K562 (cell line): ENCODE data around the gene JAK3. TPM values are rescaled to one million over a fixed set of nuclear protein-coding genes. Genes with fewer than 3 reads are reported as not detected.
A peak's percentile ranks its signal among the peaks of the same experiment; 100 is the strongest.

Experiments used
- ARID2 ChIP-seq: fragments of 450-650 bp; IDR thresholded peaks from 2 replicates; pipeline ENCODE4 v1.6.1; 2017; ENCODE audit warnings: antibody characterized with exemption, mild to moderate bottlenecking
- BHLHE40 ChIP-seq: IDR thresholded peaks from 2 replicates; pipeline ENCODE4 v1.6.1; 2011; ENCODE audit warnings: low read length, improper control_type of control experiment
- CBX3 ChIP-seq, 2 experiments: IDR thresholded peaks; 1 replicate in 1 of 2; 2 replicates in 1 of 2; pipeline ENCODE4 v1.6.1; 2012; ENCODE audit warnings: inconsistent platforms in 2 of 2, low read length in 2 of 2, borderline replicate concordance in 1 of 2, control low read depth in 1 of 2
- HDAC2 ChIP-seq: fragments of 450-650 bp; IDR thresholded peaks from 2 replicates; pipeline ENCODE4 v1.6.1; 2016; ENCODE audit warnings: mild to moderate bottlenecking
- HNRNPL ChIP-seq: fragments of 200-400 bp; formaldehyde crosslinking; IDR thresholded peaks from 2 replicates; pipeline ENCODE4 v1.6.1; 2017; ENCODE audit warnings: low read depth, mild to moderate bottlenecking, low read length
- KAT2B ChIP-seq: IDR thresholded peaks from one replicate; pipeline ENCODE4 v1.6.1; 2012; ENCODE audit warnings: low read depth, mild to moderate bottlenecking, control low read depth, inconsistent platforms, low read length, moderate library complexity
- LCOR ChIP-seq: sonication (generic); formaldehyde crosslinking; IDR thresholded peaks from 2 replicates; pipeline ENCODE4 v1.8.0; 2022; ENCODE audit warnings: mild to moderate bottlenecking, missing genetic modification reagents
- MED1 ChIP-seq: sonication (generic); formaldehyde crosslinking; IDR thresholded peaks from 2 replicates; pipeline ENCODE4 v1.8.1; 2023; ENCODE audit warnings: missing genetic modification reagents, borderline replicate concordance
- MEF2D ChIP-seq: conservative IDR thresholded peaks from 2 replicates; pipeline ENCODE4 v1.6.1; 2016; ENCODE audit warnings: low read depth, missing genetic modification characterization, missing compliant biosample characterization
- NBN ChIP-seq: fragments of 450-650 bp; IDR thresholded peaks from 2 replicates; pipeline ENCODE4 v1.6.1; 2016; ENCODE audit warnings: low read depth, mild to moderate bottlenecking
- PHF20 ChIP-seq: fragments of 450-650 bp; IDR thresholded peaks from 2 replicates; pipeline ENCODE4 v1.6.1; 2018; ENCODE audit not compliant: partially characterized antibody
- RAD21 ChIP-seq, 2 experiments: fragments of 250-450 bp in 1 of 2; fragments of 450-650 bp in 1 of 2; sonication (Bioruptor Pico) in 1 of 2; formaldehyde crosslinking in 1 of 2; IDR thresholded peaks in 1 of 2; conservative IDR thresholded peaks in 1 of 2; 2 replicates each; pipeline versions ENCODE4 v1.4.0 to v1.8.0; 2020 to 2022; ENCODE audit warnings: mild to moderate bottlenecking in 2 of 2, moderate library complexity in 1 of 2
- SRSF3 ChIP-seq: fragments of 200-400 bp; formaldehyde crosslinking; IDR thresholded peaks from 2 replicates; pipeline ENCODE4 v1.6.1; 2016; ENCODE audit warnings: mild to moderate bottlenecking, low read length, moderate library complexity; ENCODE audit not compliant: insufficient read depth
- ZNF24 ChIP-seq: fragments of 450-650 bp; IDR thresholded peaks from 2 replicates; pipeline ENCODE4 v1.6.1; 2016
- ZNF263 ChIP-seq: sonication (generic); formaldehyde crosslinking; IDR thresholded peaks from 2 replicates; pipeline ENCODE4 v1.8.0; 2022; ENCODE audit warnings: mild to moderate bottlenecking, missing genetic modification reagents, borderline replicate concordance
- ZNF347 ChIP-seq: fragments of 450-650 bp; formaldehyde crosslinking; IDR thresholded peaks from 2 replicates; pipeline ENCODE4 v1.4.0; 2020; ENCODE audit warnings: low read depth, mild to moderate bottlenecking, moderate library complexity
- ZNF354B ChIP-seq: fragments of 250-450 bp; sonication (Bioruptor Pico); IDR thresholded peaks from 2 replicates; pipeline ENCODE4 v1.4.0; 2020
- ZSCAN29 ChIP-seq: fragments of 450-650 bp; IDR thresholded peaks from 2 replicates; pipeline ENCODE4 v1.6.1; 2017
- polyA plus RNA-seq, 8 experiments: library from polyadenylated mRNA; depleted of rRNA in 4 of 8; stranded (reverse) in 5 of 8; unstranded in 3 of 8; fragments of >200 nt; fragmentation: Nextera tagmentation in 2 of 8; fragmentation: Illumina TruSeq in 1 of 8; extraction: Ambion mirVana in 2 of 8; extraction: Trizol in 1 of 8; gene quantifications; 2 replicates each; pipeline versions ENCODE4 v1.2.1 to v1.2.3, GENCODE V29; 2011 to 2014; ENCODE audit warnings: inconsistent platforms in 1 of 8, missing spikeins in 1 of 8
- total RNA-seq, 7 experiments: library from RNA; depleted of rRNA in 6 of 7; stranded (reverse); fragments of >200 nt in 6 of 7; fragmentation: Illumina TruSeq in 2 of 7; extraction: Trizol in 2 of 7; gene quantifications; 2 replicates each; pipeline versions ENCODE4 v1.2.1 to v1.2.3, GENCODE V29; 2011 to 2021; ENCODE audit warnings: low replicate concordance in 1 of 7
- TF ChIP-seq, protein P1 (sequence below), 2 experiments: fragments of 250-450 bp in 1 of 2; fragments of 450-650 bp in 1 of 2; sonication (Bioruptor Pico) in 1 of 2; IDR thresholded peaks; 2 replicates each; pipeline versions ENCODE4 v1.6.1 to v1.8.0; 2016 to 2021; ENCODE audit warnings: mild to moderate bottlenecking in 2 of 2, moderate library complexity in 2 of 2, missing compliant biosample characterization in 1 of 2, missing genetic modification characterization in 1 of 2
- TF ChIP-seq, protein P2 (sequence below): fragments of 250-450 bp; sonication (Bioruptor Pico); IDR thresholded peaks from 2 replicates; pipeline ENCODE4 v1.5.0; 2021
- TF ChIP-seq, protein P3 (sequence below): sonication (generic); IDR thresholded peaks from 2 replicates; pipeline ENCODE4 v1.6.1; 2016
- TF ChIP-seq, protein P4 (sequence below): fragments of 450-650 bp; formaldehyde crosslinking; IDR thresholded peaks from 2 replicates; pipeline ENCODE4 v1.4.0; 2020; ENCODE audit warnings: mild to moderate bottlenecking, moderate library complexity
- TF ChIP-seq, protein P5 (sequence below), 2 experiments: fragments of 450-650 bp in 1 of 2; sonication (generic) in 1 of 2; formaldehyde crosslinking in 1 of 2; IDR thresholded peaks in 1 of 2; conservative IDR thresholded peaks in 1 of 2; 2 replicates each; pipeline versions ENCODE4 v1.6.1 to v1.8.1; 2016 to 2023; ENCODE audit warnings: mild to moderate bottlenecking in 2 of 2, moderate library complexity in 2 of 2, inconsistent platforms in 1 of 2, missing genetic modification reagents in 1 of 2

The JAK3 gene
- total and polyA plus RNA-seq, 9 of the 15 experiments (the other 6 are each of a cell fraction or from before 2014, with no cell fraction given), result 0.01 to 0.18 (median 0.07) TPM; not detected in 1

DNA sequence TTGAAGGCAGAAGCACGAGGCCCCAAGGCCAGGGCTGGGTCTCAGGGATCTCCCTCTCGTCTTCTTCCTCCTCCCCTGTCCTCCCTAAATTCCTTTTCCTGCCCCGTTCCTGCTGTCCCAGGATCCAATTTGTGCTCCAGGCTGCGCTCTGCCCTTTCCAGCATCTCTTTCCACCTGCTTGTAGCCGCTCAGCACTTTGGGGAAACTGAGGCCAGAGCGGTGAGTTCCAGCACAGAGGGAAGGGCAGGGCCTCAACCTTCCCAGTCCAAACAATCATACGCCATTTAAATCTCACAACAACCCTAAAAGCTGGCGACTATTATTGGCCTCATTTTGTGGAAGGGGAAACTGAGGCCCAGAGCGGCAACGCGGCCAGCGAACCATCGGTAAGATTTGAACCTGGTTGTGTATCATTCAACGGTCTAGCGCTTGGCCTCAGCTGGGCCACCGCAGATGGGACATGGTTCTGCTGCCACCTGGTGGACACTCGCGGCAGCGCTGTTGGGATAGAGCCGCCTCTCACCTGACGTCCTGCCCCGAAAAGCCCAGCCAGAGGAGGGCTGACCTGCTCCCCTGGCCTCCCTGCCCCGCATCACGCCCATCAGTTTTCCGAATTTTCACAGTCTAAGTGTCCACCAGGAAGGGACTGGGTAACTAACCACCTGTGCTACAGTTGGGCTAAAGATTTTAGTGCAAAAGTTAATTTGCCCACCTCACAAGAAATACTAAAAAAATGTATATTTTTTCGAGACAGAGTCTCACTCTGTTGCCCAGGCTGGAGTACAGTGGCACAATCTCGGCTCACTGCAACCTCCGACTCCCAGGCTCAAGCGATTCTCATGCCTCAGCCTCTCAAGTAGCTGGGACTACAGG lies 7.7 kb upstream of the JAK3 start (continued):
- TF ChIP-seq, protein P1, sequence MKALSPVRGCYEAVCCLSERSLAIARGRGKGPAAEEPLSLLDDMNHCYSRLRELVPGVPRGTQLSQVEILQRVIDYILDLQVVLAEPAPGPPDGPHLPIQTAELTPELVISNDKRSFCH (CRISPR knock-in tag; IDR thresholded peaks at IDR 0.05), result no peak
- TF ChIP-seq, protein P1 (tag; IDR thresholded peaks at IDR 0.05), result peak; percentile 29; the same call in 1 of the 2 replicates
- TF ChIP-seq, protein P2, sequence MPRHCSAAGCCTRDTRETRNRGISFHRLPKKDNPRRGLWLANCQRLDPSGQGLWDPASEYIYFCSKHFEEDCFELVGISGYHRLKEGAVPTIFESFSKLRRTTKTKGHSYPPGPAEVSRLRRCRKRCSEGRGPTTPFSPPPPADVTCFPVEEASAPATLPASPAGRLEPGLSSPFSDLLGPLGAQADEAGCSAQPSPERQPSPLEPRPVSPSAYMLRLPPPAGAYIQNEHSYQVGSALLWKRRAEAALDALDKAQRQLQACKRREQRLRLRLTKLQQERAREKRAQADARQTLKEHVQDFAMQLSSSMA (CRISPR knock-in tag), result no peak
- TF ChIP-seq HNRNPL, result no peak
- no peak for TF ChIP-seq NBN
- peak; percentile 73; the same call in 1 of the 2 replicates for TF ChIP-seq ARID2
- TF ChIP-seq SRSF3, result no peak
- no peak for TF ChIP-seq LCOR (CRISPR knock-in tag)
- TF ChIP-seq, protein P3, sequence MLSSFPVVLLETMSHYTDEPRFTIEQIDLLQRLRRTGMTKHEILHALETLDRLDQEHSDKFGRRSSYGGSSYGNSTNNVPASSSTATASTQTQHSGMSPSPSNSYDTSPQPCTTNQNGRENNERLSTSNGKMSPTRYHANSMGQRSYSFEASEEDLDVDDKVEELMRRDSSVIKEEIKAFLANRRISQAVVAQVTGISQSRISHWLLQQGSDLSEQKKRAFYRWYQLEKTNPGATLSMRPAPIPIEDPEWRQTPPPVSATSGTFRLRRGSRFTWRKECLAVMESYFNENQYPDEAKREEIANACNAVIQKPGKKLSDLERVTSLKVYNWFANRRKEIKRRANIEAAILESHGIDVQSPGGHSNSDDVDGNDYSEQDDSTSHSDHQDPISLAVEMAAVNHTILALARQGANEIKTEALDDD, result no peak
- peak; percentile 60; the same call in 1 of the 2 replicates for TF ChIP-seq ZNF263 (CRISPR knock-in tag)
- no peak for TF ChIP-seq ZNF354B (CRISPR knock-in tag)
- TF ChIP-seq ZNF24, result peak; percentile 50; the same call in 1 of the 2 replicates
- TF ChIP-seq KAT2B, result no peak
- peak; percentile 16 for TF ChIP-seq PHF20
- peak; percentile 89 to 96 for TF ChIP-seq RAD21 (CRISPR knock-in tag; conservative IDR thresholded peaks at IDR 0.05 in 1 of 2, IDR thresholded peaks at IDR 0.05 in 1 of 2)
- no peak for TF ChIP-seq HDAC2
- 0 out of 3 replicates have a peak, but pooled peaks of 1 of the 2 experiments have one; percentile 21 for TF ChIP-seq CBX3 (IDR thresholded peaks at IDR 0.05; ENCODE audit: borderline replicate concordance in 1 of 2, low read length in 2 of 2)
- 0 out of 2 replicates have a peak, but pooled peaks have one; percentile 37 for TF ChIP-seq BHLHE40
- TF ChIP-seq, protein P4, sequence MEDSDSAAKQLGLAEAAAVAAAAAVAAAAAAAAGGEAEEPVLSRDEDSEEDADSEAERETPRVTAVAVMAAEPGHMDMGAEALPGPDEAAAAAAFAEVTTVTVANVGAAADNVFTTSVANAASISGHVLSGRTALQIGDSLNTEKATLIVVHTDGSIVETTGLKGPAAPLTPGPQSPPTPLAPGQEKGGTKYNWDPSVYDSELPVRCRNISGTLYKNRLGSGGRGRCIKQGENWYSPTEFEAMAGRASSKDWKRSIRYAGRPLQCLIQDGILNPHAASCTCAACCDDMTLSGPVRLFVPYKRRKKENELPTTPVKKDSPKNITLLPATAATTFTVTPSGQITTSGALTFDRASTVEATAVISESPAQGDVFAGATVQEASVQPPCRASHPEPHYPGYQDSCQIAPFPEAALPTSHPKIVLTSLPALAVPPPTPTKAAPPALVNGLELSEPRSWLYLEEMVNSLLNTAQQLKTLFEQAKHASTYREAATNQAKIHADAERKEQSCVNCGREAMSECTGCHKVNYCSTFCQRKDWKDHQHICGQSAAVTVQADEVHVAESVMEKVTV (CRISPR knock-in tag), result peak; percentile 67; the same call in 1 of the 2 replicates
- TF ChIP-seq, protein P5, sequence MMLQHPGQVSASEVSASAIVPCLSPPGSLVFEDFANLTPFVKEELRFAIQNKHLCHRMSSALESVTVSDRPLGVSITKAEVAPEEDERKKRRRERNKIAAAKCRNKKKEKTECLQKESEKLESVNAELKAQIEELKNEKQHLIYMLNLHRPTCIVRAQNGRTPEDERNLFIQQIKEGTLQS (IDR thresholded peaks at IDR 0.05), result no peak
- TF ChIP-seq, protein P5 (CRISPR knock-in tag; conservative IDR thresholded peaks at IDR 0.05), result no peak
- no peak for TF ChIP-seq MED1
- TF ChIP-seq ZNF347 (CRISPR knock-in tag), result no peak
- no peak for TF ChIP-seq MEF2D (tag)
- no peak for TF ChIP-seq ZSCAN29
